ENCODE data around the gene NRXN3. TPM values are rescaled to one million over a fixed set of nuclear protein-coding genes. Genes with fewer than 3 reads are reported as not detected.

NRXN3 gene
- total and polyA plus RNA-seq, 2 of the 13 experiments (the other 11 are each of a cell fraction or from before 2014, with no cell fraction given) = 0.03 TPM; not detected in 1

DNA sequence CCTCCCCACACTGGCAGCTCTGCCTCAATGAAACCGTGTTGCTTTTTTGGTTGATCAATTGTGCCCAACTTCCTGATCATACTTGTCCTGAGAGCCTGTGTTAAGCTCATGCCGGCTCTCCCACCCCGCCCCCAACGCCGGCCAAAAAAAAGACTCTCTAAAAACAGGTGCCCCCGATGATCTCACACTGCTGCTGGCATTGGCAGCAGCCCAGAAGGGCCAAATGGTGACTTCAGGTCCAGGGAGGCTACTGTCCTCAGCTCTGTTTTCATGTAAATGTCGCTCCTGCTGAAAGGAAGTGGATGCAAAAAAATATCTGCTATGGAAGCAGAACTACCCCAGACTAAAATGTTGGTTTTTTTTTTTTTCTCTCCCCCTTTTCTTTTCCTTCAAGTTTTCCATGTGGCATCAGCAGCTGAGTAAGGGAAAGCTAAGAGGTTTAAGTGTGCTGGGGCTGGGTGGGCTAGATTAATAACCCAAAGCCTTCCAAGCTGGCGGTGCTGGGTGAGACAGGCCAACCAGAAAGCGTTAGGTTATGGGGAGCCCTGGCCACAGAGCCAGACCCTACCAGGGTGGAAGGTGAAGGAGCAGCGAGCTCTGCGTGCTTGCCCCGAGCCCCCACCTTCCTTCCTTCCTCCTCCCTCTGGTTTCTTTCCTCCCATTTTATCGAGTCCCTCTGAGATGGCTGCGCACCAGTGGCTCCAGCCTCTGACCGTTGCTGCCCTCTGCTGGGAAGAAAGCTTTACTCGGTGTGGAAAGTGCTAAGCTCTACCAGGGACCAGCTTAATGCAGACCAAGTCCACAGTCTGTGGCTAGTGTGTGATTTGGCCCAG lies 396.1 kb downstream of the NRXN3 start (continued):
- TF ChIP-seq, protein P1, sequence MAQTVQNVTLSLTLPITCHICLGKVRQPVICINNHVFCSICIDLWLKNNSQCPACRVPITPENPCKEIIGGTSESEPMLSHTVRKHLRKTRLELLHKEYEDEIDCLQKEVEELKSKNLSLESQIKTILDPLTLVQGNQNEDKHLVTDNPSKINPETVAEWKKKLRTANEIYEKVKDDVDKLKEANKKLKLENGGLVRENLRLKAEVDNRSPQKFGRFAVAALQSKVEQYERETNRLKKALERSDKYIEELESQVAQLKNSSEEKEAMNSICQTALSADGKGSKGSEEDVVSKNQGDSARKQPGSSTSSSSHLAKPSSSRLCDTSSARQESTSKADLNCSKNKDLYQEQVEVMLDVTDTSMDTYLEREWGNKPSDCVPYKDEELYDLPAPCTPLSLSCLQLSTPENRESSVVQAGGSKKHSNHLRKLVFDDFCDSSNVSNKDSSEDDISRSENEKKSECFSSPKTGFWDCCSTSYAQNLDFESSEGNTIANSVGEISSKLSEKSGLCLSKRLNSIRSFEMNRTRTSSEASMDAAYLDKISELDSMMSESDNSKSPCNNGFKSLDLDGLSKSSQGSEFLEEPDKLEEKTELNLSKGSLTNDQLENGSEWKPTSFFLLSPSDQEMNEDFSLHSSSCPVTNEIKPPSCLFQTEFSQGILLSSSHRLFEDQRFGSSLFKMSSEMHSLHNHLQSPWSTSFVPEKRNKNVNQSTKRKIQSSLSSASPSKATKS (CRISPR knock-in tag; IDR thresholded peaks at IDR 0.05) = no peak
- TF ChIP-seq ELF4 (CRISPR knock-in tag; IDR thresholded peaks at IDR 0.05; ENCODE audit: borderline replicate concordance) (no peak), POGZ (CRISPR knock-in tag; IDR thresholded peaks at IDR 0.05) (no peak), NFRKB (IDR thresholded peaks at IDR 0.05) (no peak), ZNF709 (CRISPR knock-in tag; IDR thresholded peaks at IDR 0.05) (no peak), RAD21 (CRISPR knock-in tag; IDR thresholded peaks at IDR 0.05) (peak; percentile 60), ATF1 (CRISPR knock-in tag; IDR thresholded peaks at IDR 0.05) (no peak), BORCS8-MEF2B (CRISPR knock-in tag; IDR thresholded peaks at IDR 0.05) (no peak), YY1 (IDR thresholded peaks at IDR 0.05; ENCODE audit: insufficient read depth, insufficient replicate concordance, low read depth, low read length) (no peak)
- TF ChIP-seq, protein P2, sequence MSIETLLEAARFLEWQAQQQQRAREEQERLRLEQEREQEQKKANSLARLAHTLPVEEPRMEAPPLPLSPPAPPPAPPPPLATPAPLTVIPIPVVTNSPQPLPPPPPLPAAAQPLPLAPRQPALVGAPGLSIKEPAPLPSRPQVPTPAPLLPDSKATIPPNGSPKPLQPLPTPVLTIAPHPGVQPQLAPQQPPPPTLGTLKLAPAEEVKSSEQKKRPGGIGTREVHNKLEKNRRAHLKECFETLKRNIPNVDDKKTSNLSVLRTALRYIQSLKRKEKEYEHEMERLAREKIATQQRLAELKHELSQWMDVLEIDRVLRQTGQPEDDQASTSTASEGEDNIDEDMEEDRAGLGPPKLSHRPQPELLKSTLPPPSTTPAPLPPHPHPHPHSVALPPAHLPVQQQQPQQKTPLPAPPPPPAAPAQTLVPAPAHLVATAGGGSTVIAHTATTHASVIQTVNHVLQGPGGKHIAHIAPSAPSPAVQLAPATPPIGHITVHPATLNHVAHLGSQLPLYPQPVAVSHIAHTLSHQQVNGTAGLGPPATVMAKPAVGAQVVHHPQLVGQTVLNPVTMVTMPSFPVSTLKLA (IDR thresholded peaks at IDR 0.05) = no peak
- TF ChIP-seq, protein P3, sequence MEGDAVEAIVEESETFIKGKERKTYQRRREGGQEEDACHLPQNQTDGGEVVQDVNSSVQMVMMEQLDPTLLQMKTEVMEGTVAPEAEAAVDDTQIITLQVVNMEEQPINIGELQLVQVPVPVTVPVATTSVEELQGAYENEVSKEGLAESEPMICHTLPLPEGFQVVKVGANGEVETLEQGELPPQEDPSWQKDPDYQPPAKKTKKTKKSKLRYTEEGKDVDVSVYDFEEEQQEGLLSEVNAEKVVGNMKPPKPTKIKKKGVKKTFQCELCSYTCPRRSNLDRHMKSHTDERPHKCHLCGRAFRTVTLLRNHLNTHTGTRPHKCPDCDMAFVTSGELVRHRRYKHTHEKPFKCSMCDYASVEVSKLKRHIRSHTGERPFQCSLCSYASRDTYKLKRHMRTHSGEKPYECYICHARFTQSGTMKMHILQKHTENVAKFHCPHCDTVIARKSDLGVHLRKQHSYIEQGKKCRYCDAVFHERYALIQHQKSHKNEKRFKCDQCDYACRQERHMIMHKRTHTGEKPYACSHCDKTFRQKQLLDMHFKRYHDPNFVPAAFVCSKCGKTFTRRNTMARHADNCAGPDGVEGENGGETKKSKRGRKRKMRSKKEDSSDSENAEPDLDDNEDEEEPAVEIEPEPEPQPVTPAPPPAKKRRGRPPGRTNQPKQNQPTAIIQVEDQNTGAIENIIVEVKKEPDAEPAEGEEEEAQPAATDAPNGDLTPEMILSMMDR (CRISPR knock-in tag; IDR thresholded peaks at IDR 0.05) = peak; percentile 83
- TF ChIP-seq, protein P4, sequence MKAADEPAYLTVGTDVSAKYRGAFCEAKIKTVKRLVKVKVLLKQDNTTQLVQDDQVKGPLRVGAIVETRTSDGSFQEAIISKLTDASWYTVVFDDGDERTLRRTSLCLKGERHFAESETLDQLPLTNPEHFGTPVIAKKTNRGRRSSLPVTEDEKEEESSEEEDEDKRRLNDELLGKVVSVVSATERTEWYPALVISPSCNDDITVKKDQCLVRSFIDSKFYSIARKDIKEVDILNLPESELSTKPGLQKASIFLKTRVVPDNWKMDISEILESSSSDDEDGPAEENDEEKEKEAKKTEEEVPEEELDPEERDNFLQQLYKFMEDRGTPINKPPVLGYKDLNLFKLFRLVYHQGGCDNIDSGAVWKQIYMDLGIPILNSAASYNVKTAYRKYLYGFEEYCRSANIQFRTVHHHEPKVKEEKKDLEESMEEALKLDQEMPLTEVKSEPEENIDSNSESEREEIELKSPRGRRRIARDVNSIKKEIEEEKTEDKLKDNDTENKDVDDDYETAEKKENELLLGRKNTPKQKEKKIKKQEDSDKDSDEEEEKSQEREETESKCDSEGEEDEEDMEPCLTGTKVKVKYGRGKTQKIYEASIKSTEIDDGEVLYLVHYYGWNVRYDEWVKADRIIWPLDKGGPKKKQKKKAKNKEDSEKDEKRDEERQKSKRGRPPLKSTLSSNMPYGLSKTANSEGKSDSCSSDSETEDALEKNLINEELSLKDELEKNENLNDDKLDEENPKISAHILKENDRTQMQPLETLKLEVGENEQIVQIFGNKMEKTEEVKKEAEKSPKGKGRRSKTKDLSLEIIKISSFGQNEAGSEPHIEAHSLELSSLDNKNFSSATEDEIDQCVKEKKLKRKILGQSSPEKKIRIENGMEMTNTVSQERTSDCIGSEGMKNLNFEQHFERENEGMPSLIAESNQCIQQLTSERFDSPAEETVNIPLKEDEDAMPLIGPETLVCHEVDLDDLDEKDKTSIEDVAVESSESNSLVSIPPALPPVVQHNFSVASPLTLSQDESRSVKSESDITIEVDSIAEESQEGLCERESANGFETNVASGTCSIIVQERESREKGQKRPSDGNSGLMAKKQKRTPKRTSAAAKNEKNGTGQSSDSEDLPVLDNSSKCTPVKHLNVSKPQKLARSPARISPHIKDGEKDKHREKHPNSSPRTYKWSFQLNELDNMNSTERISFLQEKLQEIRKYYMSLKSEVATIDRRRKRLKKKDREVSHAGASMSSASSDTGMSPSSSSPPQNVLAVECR (CRISPR knock-in tag; IDR thresholded peaks at IDR 0.05; ENCODE audit: borderline replicate concordance) = no peak

All from HepG2 (cell line).